ENCODE data around the gene FBXL7. TPM values are rescaled to one million over a fixed set of nuclear protein-coding genes. Genes with fewer than 3 reads are reported as not detected.

The FBXL7 gene
- total and polyA plus RNA-seq, 9 of the 15 experiments (the other 6 are each of a cell fraction or from before 2014, with no cell fraction given), result 0.04 to 0.08 TPM; not detected in 7

DNA sequence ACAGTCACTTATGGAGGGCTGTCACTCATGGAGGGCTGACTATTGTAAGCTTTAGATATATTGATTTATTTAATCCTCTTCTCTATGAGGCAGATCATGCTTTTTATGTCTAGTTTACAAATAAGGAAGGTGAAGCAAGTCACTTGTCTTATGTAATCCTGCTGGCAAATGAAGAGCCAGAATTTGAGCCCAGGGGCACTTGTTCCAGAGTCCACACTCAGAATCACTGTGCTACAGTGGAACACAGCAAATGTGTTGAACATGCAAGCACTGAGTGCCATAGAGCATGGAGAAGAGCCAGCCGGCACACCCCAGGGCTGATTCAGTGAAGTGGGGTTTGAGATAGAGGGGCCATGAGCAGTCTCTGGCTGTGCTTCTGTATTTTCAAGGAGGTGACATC, 353.0 kb downstream of the FBXL7 start (continued):
- TF ChIP-seq ZNF76 (CRISPR knock-in tag; IDR thresholded peaks at IDR 0.05; ENCODE audit: borderline replicate concordance) (no peak), HDAC1 (IDR thresholded peaks at IDR 0.05) (no peak), SLC30A9 (CRISPR knock-in tag; IDR thresholded peaks at IDR 0.05) (no peak), ZNF699 (CRISPR knock-in tag; IDR thresholded peaks at IDR 0.05; ENCODE audit: insufficient replicate concordance) (no peak), ZZZ3 (IDR thresholded peaks at IDR 0.05) (no peak), ZNF175 (CRISPR knock-in tag; IDR thresholded peaks at IDR 0.05; ENCODE audit: low read depth) (no peak), JUND (IDR thresholded peaks at IDR 0.05; ENCODE audit: borderline replicate concordance, low read depth, low read length) (no peak), JUND (tag; IDR thresholded peaks at IDR 0.05; ENCODE audit: borderline replicate concordance, low read depth, low read length) (no peak)
- TF ChIP-seq, protein P1, sequence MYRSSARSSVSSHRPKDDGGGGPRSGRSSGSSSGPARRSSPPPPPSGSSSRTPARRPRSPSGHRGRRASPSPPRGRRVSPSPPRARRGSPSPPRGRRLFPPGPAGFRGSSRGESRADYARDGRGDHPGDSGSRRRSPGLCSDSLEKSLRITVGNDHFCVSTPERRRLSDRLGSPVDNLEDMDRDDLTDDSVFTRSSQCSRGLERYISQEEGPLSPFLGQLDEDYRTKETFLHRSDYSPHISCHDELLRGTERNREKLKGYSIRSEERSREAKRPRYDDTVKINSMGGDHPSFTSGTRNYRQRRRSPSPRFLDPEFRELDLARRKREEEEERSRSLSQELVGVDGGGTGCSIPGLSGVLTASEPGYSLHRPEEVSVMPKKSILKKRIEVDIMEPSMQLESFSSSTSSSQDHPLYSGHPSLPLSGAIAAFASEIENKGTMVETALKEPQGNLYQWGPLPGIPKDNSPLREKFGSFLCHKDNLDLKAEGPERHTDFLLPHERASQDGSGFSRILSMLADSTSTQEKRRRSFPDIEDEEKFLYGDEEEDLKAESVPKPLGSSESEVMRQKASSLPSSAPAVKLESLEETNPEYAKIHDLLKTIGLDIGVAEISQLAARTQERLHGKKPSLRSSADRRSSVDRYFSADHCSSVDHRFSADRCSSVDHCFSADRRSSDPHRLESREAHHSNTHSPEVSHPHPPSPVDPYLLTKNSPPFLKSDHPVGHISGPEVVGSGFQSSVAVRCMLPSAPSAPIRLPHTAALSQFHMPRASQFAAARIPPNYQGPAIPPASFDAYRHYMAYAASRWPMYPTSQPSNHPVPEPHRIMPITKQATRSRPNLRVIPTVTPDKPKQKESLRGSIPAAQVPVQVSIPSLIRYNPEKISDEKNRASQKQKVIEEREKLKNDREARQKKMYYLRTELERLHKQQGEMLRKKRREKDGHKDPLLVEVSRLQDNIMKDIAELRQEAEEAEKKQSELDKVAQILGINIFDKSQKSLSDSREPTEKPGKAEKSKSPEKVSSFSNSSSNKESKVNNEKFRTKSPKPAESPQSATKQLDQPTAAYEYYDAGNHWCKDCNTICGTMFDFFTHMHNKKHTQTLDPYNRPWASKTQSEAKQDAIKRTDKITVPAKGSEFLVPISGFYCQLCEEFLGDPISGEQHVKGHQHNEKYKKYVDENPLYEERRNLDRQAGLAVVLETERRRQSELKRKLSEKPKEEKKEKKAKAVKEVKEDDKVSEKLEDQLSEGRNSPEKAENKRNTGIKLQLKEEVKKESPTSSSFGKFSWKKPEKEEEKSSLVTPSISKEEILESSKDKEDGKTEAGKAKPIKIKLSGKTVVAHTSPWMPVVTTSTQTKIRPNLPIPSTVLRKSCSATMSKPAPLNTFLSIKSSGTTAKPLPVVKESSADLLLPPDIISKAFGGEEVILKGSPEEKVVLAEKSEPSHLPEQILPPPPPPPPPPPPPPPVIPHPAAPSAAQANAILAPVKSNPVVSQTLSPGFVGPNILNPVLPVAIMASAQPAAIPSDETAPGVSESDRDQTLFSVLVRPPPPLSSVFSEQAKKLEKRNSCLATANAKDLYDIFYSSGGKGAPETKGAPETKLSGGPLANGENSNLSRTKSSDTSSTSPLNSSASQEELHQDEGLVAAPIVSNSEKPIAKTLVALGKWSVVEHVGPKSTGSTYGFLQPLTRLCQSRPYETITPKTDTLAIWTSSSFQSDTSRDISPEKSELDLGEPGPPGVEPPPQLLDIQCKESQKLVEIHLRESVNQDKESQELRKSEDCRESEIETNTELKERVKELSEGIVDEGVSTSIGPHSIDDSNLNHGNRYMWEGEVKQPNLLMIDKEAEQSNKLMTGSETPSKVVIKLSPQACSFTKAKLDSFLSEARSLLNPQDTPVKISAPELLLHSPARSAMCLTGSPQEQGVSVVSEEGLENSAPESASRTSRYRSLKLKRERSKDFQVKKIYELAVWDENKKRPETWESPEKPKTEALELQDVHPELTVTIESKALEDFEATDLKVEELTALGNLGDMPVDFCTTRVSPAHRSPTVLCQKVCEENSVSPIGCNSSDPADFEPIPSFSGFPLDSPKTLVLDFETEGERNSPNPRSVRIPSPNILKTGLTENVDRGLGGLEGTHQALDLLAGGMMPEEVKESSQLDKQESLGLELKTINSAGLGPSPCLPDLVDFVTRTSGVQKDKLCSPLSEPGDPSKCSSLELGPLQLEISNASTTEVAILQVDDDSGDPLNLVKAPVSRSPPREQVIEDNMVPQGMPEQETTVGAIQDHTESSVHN (IDR thresholded peaks at IDR 0.05; ENCODE audit: borderline replicate concordance in 1 of 2, low read depth in 1 of 2), result no peak

Data from K562 (cell line).